LNCAP (cell line): Measurements from ENCODE around the gene RAB9A.

Experiments used
- TF ChIP-seq, protein P1 (sequence below): fragments of 450-650 bp; IDR thresholded peaks from 2 replicates; pipeline ENCODE4 v1.5.1; 2017; ENCODE audit warnings: mild to moderate bottlenecking

Gene RAB9A

DNA sequence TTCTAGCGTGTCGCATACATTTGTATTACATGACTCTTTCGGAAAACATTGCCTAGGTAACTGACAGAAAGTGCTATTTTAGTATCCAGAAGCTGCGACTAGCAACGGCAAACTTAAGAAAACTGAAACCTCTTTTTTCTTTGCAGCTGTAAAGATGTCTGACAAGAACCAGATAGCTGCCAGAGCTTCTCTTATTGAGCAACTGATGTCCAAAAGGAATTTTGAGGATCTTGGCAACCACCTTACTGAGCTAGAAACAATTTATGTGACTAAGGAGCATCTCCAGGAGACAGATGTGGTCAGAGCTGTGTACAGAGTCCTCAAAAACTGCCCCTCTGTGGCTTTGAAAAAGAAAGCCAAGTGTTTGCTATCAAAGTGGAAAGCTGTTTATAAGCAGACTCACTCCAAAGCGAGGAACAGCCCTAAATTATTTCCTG lies 26.6 kb upstream of the RAB9A start:
- TF ChIP-seq, protein P1, sequence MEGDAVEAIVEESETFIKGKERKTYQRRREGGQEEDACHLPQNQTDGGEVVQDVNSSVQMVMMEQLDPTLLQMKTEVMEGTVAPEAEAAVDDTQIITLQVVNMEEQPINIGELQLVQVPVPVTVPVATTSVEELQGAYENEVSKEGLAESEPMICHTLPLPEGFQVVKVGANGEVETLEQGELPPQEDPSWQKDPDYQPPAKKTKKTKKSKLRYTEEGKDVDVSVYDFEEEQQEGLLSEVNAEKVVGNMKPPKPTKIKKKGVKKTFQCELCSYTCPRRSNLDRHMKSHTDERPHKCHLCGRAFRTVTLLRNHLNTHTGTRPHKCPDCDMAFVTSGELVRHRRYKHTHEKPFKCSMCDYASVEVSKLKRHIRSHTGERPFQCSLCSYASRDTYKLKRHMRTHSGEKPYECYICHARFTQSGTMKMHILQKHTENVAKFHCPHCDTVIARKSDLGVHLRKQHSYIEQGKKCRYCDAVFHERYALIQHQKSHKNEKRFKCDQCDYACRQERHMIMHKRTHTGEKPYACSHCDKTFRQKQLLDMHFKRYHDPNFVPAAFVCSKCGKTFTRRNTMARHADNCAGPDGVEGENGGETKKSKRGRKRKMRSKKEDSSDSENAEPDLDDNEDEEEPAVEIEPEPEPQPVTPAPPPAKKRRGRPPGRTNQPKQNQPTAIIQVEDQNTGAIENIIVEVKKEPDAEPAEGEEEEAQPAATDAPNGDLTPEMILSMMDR: no peak

DNA sequence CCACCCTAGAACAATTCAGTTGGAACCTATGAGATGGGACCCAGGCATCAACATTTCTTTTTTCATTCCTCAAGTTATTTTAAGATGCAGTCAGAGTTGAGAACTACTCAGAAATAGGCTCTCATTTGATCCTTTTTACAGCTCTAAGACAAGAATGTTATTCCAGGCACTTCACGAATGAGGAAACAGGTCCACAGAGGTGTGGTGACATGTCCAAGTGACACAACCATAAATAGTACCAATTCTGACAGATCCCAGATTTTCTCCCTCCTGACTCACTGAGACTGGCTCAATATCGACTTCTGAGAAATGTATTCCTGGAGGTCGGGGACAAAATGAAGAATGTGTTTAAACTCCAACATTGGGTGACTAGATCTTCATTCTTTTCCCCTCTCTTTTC lies 24.9 kb upstream of the RAB9A start:
- TF ChIP-seq, protein P1: no peak

DNA sequence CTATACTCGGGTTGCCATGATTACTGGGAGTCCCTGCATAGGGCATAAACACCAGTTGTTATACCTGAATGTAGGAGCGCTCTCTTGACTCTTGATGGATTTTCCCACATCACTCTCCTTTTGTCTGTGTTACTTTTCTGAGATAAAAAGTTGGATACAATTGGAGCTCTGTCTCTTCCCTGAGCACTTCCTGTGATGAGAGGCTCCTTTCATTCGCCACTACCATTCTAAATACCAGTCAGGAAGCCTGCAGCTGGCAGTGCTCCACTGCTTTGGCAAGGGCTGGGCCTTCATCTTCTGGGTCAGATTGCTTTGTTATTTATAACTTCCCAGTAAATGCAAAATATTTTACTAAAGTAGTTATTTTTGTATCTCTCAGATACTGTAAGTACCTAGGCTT lies 22.1 kb upstream of the RAB9A start:
- TF ChIP-seq, protein P1: no peak

DNA sequence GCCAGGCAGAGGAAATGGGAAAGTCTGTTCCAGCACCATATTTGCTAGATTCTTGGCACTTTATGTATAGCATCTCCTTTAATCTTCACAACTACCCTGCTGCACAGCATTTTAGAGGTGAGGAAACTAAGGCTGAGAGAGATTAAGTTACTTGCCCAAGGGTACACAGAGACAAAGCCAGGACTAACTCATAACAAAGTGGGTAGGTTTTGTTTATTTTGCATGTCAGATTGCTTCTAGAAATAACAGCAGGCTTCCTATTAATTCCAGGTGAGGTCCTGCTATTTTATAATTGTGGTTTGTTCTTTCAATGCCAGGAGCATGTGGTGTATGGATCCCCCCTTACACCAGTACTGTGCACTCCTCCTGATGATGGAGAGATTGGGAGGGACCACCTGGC lies 21.0 kb upstream of the RAB9A start:
- TF ChIP-seq, protein P1: no peak

DNA sequence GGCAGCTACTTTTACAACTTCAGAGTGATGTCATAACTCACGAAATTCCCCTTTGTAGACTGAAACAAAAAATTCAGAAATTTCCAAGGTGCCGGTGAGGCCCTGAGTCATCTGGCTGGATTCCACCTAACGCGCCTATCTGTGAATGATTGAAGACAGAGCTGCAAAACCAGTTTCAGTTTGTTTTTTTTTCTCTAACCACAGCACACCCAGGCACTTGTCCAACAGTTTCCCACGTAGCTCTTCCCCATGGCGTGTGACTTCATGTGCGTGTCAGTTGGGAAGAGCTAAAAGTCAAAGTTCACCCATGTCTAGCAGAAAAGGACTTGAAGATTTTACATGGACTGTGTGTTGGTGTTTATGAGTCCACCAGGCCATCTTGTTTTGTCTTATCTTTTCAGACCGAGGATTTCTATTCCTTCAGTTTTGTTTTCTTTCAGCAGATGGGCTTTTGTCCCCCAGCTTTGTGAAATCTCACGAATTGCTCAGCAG lies 19.6 kb upstream of the RAB9A start:
- TF ChIP-seq, protein P1: no peak

DNA sequence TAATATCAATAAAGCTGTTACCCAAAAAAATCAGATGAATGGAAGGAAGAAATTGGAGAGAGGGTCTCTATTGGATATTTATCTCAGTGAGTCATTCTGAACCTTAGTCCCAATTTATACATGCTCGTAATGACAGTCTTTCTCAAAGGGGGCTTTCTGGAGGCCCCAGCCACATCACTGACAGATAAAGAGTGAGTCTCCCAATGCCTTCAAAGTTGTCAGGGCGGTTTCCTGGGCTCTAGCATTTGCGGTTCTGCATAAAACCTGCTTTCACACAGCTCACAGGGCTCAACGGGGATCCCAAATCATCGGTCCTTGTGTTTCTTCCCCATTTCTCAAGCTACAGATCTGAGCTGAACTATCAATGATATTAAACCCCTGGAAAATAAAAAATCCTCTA lies 18.7 kb upstream of the RAB9A start:
- TF ChIP-seq, protein P1: no peak

DNA sequence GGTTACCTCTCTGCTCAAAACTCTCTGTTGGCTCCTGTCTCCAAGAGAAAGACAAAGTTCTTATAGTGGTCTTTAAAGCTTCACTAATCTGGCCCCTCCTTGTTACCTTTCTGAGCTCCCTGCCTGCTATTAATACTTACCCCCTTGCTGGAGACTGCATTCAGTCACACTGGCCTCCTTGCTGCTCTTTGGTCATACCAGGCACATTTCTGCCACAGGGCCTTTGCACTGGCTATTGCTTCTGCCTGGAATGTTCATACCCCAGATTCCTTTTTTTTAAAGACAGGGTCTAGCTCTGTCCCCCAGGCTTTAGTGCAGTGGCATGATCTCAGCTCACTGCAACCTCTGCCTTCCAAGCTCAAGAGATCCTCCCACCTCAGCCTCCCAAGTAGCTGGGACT lies 15.9 kb upstream of the RAB9A start:
- TF ChIP-seq, protein P1: no peak

DNA sequence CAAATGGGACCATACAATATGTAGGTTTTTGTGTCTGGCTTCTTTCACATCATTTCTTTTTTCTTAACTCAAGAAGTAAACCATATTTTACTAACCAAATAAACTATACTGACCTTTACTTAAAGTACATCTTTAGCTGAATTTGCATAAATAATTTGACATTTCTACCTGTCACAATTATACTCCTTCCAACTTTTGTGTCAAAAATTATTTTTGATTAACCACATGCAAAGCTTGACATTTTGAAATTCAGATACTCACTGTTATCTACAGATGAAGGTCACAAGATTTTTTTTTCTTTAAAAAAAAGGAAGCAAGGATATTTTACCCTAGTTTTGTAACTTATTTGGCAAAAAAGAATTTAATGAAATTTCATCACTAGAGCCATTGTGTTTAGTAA lies 12.0 kb upstream of the RAB9A start:
- TF ChIP-seq, protein P1: no peak
